Keratinocyte (primary cell): Measurements from ENCODE around the gene VSIR. TPM values are rescaled to one million over a fixed set of nuclear protein-coding genes. Genes with fewer than 3 reads are reported as not detected.

Source experiments
- DNase-seq: peaks from one replicate; pipeline ENCODE4 v3.0.0-alpha.2; 2011; ENCODE audit warnings: low read depth, missing footprints, low spot score
- FAIRE-seq: peaks from 2 replicates; lab custom pipeline; 2011; peaks lifted over from hg19 to GRCh38; lab: Jason Lieb, UNC
- H2AFZ ChIP-seq: 2 replicates; pipeline ENCODE4 v1.6.0; 2012; ENCODE audit warnings: low read length, control low read depth, inconsistent platforms; ENCODE audit not compliant: control insufficient read depth
- H3K27ac ChIP-seq: 2 replicates; pipeline ENCODE4 v1.5.1; 2011; ENCODE audit warnings: low read length; ENCODE audit not compliant: control insufficient read depth, insufficient read depth
- H3K27me3 ChIP-seq: 3 replicates; pipeline ENCODE4 v1.6.0; 2011; ENCODE audit warnings: low read length; ENCODE audit not compliant: control insufficient read depth, insufficient read depth; ENCODE audit errors: extremely low read depth
- H3K36me3 ChIP-seq, 2 experiments: 2 replicates in 1 of 2; 3 replicates in 1 of 2; pipeline ENCODE4 v1.5.1; 2011; ENCODE audit warnings: low read length in 2 of 2, mild to moderate bottlenecking in 1 of 2; ENCODE audit not compliant: control insufficient read depth in 2 of 2, insufficient read depth in 2 of 2; ENCODE audit errors: extremely low read depth in 1 of 2
- H3K4me1 ChIP-seq: 3 replicates; pipeline ENCODE4 v1.5.1; 2011; ENCODE audit warnings: low read length; ENCODE audit not compliant: control insufficient read depth, insufficient read depth; ENCODE audit errors: extremely low read depth
- H3K4me2 ChIP-seq: 3 replicates; pipeline ENCODE4 v1.6.0; 2011; ENCODE audit warnings: low read depth, low read length; ENCODE audit not compliant: control insufficient read depth, insufficient read depth; ENCODE audit errors: extremely low read depth
- H3K4me3 ChIP-seq, 3 experiments: fragments of 200-600 bp in 1 of 3; sonication (generic) in 1 of 3; 2 replicates in 2 of 3; 3 replicates in 1 of 3; pipeline ENCODE4 v1.5.1; 2011 to 2016; ENCODE audit warnings: low read length in 3 of 3, mild to moderate bottlenecking in 3 of 3, control low read depth in 2 of 3, inconsistent platforms in 1 of 3, low read depth in 1 of 3, mixed read lengths in 1 of 3, mixed run types in 1 of 3, moderate library complexity in 1 of 3; ENCODE audit not compliant: control insufficient read depth in 2 of 3, insufficient read depth in 2 of 3; ENCODE audit errors: extremely low read depth in 1 of 3
- H3K79me2 ChIP-seq: 2 replicates; pipeline ENCODE4 v1.6.0; 2012; ENCODE audit warnings: low read length; ENCODE audit not compliant: control insufficient read depth, insufficient read depth
- H3K9ac ChIP-seq: 3 replicates; pipeline ENCODE4 v1.6.0; 2011; ENCODE audit warnings: low read length; ENCODE audit not compliant: control insufficient read depth, insufficient read depth; ENCODE audit errors: extremely low read depth
- H3K9me1 ChIP-seq: 3 replicates; pipeline ENCODE4 v1.6.0; 2011; ENCODE audit warnings: low read length; ENCODE audit not compliant: control insufficient read depth, insufficient read depth; ENCODE audit errors: extremely low read depth
- H3K9me3 ChIP-seq: 2 replicates; pipeline ENCODE4 v1.5.1; 2012; ENCODE audit warnings: low read depth, low read length; ENCODE audit not compliant: control insufficient read depth
- H4K20me1 ChIP-seq: 3 replicates; pipeline ENCODE4 v1.6.0; 2011; ENCODE audit warnings: low read length; ENCODE audit not compliant: control insufficient read depth, insufficient read depth; ENCODE audit errors: extremely low read depth
- CTCF ChIP-seq, 3 experiments: IDR thresholded peaks in 1 of 3; conservative IDR thresholded peaks in 1 of 3; optimal IDR thresholded peaks in 1 of 3; 2 replicates in 2 of 3; 3 replicates in 1 of 3; pipeline versions ENCODE3 to v1.5.1; 2011; ENCODE audit warnings: low read length in 3 of 3, mild to moderate bottlenecking in 3 of 3, moderate library complexity in 2 of 3, control low read depth in 1 of 3, inconsistent platforms in 1 of 3; ENCODE audit not compliant: insufficient read depth in 2 of 3; ENCODE audit errors: extremely low read depth in 1 of 3
- EZH2 ChIP-seq: IDR thresholded peaks from one replicate; pipeline ENCODE4 v1.6.1; 2012; ENCODE audit warnings: inconsistent platforms, mild to moderate bottlenecking, low read length, moderate library complexity
- dilution Hi-C: fragments of 300-500 bp; cut with MboI; formaldehyde crosslinking; loops from one replicate; pipeline ENCODE4 v1.7.0; 2020; ENCODE audit warnings: low sequenced_read_pairs; ENCODE audit not compliant: extremely low pct_ligation_motif_present
- polyA plus RNA-seq, 5 experiments: library from polyadenylated mRNA; depleted of rRNA in 3 of 5; stranded (reverse) in 3 of 5; stranded (forward) in 1 of 5; unstranded in 1 of 5; fragments of >200 nt; gene quantifications; 1 replicate in 1 of 5; 2 replicates in 3 of 5; 3 replicates in 1 of 5; pipeline versions ENCODE4 v1.2.1 to v1.2.3, GENCODE V29; 2011 to 2012; ENCODE audit warnings: missing spikeins in 2 of 5, low read depth in 1 of 5, low replicate concordance in 1 of 5

VSIR gene
- polyA plus RNA-seq, 1 donor (not counting 4 experiments of a cell fraction or from before 2014, with no cell fraction given): 8.1 TPM

- TF ChIP-seq EZH2 (no peak), CTCF (optimal IDR thresholded peaks at IDR 0.05 in 1 of 3, IDR thresholded peaks at IDR 0.05 in 1 of 3, conservative IDR thresholded peaks at IDR 0.05 in 1 of 3; ENCODE audit: extremely low read depth in 1 of 3, insufficient read depth in 2 of 3, low read length in 3 of 3) (no peak)
- no peak overlapping the region for H3K9ac ChIP-seq
- no peaks in the 10 kb centered on the region for H3K9me1 ChIP-seq
- H3K27me3 ChIP-seq: no peaks in the 10 kb centered on the region
- no peaks in the 10 kb centered on the region for H4K20me1 ChIP-seq
- H3K4me3 ChIP-seq: no peak overlapping the region
- FAIRE-seq: no peak
- H3K9me3 ChIP-seq: no peaks in the 10 kb centered on the region
- H3K4me1 ChIP-seq: peaks cover 11% of the 10 kb centered on the region
- H3K79me2 ChIP-seq: no peaks in the 10 kb centered on the region
- no peak overlapping the region for H3K27ac ChIP-seq
- no peaks in the 10 kb centered on the region for H3K36me3 ChIP-seq
- H3K4me2 ChIP-seq: no peak overlapping the region
- no peak for DNase-seq
- no peak overlapping the region for H2AFZ ChIP-seq
- dilution Hi-C loops: no loop called here
Measured at GRCh38 chr10:71701496-71702132, 71.7 kb downstream of the VSIR start.

- no peak for TF ChIP-seq EZH2
- TF ChIP-seq CTCF (optimal IDR thresholded peaks at IDR 0.05 in 1 of 3, IDR thresholded peaks at IDR 0.05 in 1 of 3, conservative IDR thresholded peaks at IDR 0.05 in 1 of 3; ENCODE audit: extremely low read depth in 1 of 3, insufficient read depth in 2 of 3, low read length in 3 of 3): no peak
Measured at GRCh38 chr10:71700731-71701368, 72.5 kb downstream of the VSIR start.

More at GRCh38 chr10:71700731-71701368, 72.5 kb downstream of the VSIR start:
- no peaks in the 10 kb centered on the region for H4K20me1 ChIP-seq
- dilution Hi-C loops: no loop called here
- H3K27ac ChIP-seq: no peak overlapping the region
- peaks cover 9% of the 10 kb centered on the region for H3K4me1 ChIP-seq
- DNase-seq (no peak), FAIRE-seq (no peak)
- no peaks in the 10 kb centered on the region for H3K79me2 ChIP-seq
- no peaks in the 10 kb centered on the region for H3K9me1 ChIP-seq
- H3K4me3 ChIP-seq: no peak overlapping the region
- H3K9me3 ChIP-seq: no peaks in the 10 kb centered on the region
- no peaks in the 10 kb centered on the region for H3K36me3 ChIP-seq
- no peaks in the 10 kb centered on the region for H3K27me3 ChIP-seq
- no peak overlapping the region for H3K4me2 ChIP-seq
- no peak overlapping the region for H2AFZ ChIP-seq
- no peak overlapping the region for H3K9ac ChIP-seq
